Ramos (cell line): ENCODE data around the gene MEIOSIN.
"Not testable (repeated sequence)": the region's sequence is repeated elsewhere in the genome, so short reads cannot be mapped to it uniquely, and the experiment has no call there.

ENCODE experiments used
- in situ Hi-C: fragments of 300-500 bp; cut with MboI; formaldehyde crosslinking; loops from one replicate; pipeline ENCODE4 v1.14.3; 2022; ENCODE audit warnings: low sequenced_read_pairs; ENCODE audit not compliant: unreplicated experiment

The MEIOSIN gene

GRCh38 chr19:45733160-45733810, at the start of gene MEIOSIN:
Gene MEIOSIN, plus strand, starts transcription at chr19:45733439. Its CDS starts 1,938 bp downstream, at chr19:45735377.
- in situ Hi-C loops: no loop called here

GRCh38 chr19:45685045-45685444, 48.2 kb upstream of the MEIOSIN start:
- in situ Hi-C loops: not testable (repeated sequence)

GRCh38 chr19:45687599-45687998, 45.6 kb upstream of the MEIOSIN start:
- in situ Hi-C loops: no loop called here

- in situ Hi-C loops: no loop called here
Measured at GRCh38 chr19:45691516-45692186, 41.6 kb upstream of the MEIOSIN start, which contains the start of gene SNRPD2. Gene SNRPD2, minus strand, starts transcription at chr19:45691953. Its CDS starts 65 bp downstream, at chr19:45691888.

- in situ Hi-C loops: no loop called here
Measured at GRCh38 chr19:45692187-45693105, 40.8 kb upstream of the MEIOSIN start, which contains the start of gene QPCTL. Gene QPCTL, plus strand, starts transcription at chr19:45692666. Its CDS starts 38 bp downstream, at chr19:45692704.

GRCh38 chr19:45693106-45693788, 40.0 kb upstream of the MEIOSIN start:
- in situ Hi-C loops: no loop called here

GRCh38 chr19:45701676-45702075, 31.6 kb upstream of the MEIOSIN start:
- in situ Hi-C loops: no loop called here

GRCh38 chr19:45705115-45705514, 28.1 kb upstream of the MEIOSIN start:
- in situ Hi-C loops: no loop called here

GRCh38 chr19:45705710-45706415, 27.4 kb upstream of the MEIOSIN start:
- in situ Hi-C loops: no loop called here

- in situ Hi-C loops: no loop called here
Measured at GRCh38 chr19:45710356-45711130, 22.7 kb upstream of the MEIOSIN start.

GRCh38 chr19:45711851-45712698, 21.2 kb upstream of the MEIOSIN start:
- in situ Hi-C loops: no loop called here

GRCh38 chr19:45712699-45713067, 20.6 kb upstream of the MEIOSIN start:
- in situ Hi-C loops: no loop called here

- in situ Hi-C loops: no loop called here
Measured at GRCh38 chr19:45713141-45713540, 20.1 kb upstream of the MEIOSIN start.

- in situ Hi-C loops: no loop called here
Measured at GRCh38 chr19:45715139-45715538, 18.1 kb upstream of the MEIOSIN start.

GRCh38 chr19:45716359-45717130, 16.7 kb upstream of the MEIOSIN start:
- in situ Hi-C loops: no loop called here

GRCh38 chr19:45717131-45717982, 15.9 kb upstream of the MEIOSIN start:
- in situ Hi-C loops: no loop called here
